GM18502 (cell line): ENCODE measurements around the gene ZCCHC24.

Experiments used
- ATAC-seq: cut with Tn5 transposase; IDR thresholded peaks from one replicate; pipeline ENCODE4 v1.9.1; 2021; ENCODE audit warnings: mild to moderate bottlenecking; ENCODE audit not compliant: unreplicated experiment, poor library complexity

ZCCHC24 gene

GRCh38 chr10:79402951-79403350 lies 42.5 kb downstream of the ZCCHC24 start:
- no peak for ATAC-seq

DNA sequence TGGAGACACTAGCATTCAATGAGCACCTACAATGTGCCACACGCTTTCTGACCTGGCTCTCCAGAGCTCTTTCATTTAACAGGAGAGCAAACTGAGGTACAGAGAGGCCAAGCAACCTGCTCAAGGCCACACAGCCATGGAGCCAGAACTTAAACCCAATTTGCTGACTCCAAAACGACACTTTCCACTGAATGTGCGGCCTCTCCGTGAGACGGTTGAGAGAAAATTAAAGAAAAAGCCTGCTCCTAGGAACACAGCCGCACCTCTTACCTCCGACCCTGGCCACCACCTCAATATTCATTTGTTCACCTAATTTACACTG lies 42.8 kb downstream of the ZCCHC24 start:
- no peak for ATAC-seq

DNA sequence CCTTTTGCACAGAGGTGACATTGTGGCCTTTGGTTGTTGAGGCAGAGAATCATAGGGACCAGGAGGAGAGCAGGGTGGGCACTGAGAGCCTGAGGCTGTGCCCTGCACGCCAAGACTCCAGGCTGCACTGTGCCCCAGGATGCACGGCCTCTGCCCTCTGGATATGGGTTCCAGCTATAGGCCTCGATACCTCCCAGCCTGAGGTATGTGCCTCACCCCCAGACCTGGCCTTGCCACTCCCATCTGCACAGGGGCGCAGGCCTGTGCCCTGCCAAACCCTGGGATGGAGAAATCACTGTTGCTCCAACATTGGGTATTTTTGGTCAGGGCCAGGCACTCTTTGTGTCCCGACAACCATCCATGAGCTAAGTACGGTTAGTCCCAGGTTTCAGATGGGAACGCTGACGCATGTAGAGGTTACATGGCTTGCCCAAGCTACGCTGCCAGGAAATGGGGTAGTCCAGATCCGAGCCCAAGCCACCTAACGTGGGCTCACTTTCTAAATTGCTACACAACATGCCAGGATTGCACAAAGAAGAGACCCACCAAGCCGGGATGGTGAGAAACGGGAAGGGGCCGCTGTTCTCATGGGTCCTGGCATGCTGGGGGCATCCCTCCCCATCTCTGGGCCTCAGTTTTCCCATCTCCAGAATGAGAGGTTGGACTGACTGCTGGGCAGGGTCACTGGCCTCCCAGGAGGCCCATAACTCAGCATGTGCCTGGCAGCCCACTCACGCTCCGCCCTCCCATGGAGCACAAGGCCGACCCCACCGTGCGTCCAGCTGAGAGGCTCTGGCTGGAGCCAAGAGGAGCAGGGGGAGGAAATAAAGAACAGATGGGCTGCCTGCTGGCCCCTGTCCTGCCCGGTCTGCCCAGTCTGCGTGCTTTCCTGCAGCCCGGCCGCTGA lies 44.2 kb downstream of the ZCCHC24 start:
- ATAC-seq: no peak

DNA sequence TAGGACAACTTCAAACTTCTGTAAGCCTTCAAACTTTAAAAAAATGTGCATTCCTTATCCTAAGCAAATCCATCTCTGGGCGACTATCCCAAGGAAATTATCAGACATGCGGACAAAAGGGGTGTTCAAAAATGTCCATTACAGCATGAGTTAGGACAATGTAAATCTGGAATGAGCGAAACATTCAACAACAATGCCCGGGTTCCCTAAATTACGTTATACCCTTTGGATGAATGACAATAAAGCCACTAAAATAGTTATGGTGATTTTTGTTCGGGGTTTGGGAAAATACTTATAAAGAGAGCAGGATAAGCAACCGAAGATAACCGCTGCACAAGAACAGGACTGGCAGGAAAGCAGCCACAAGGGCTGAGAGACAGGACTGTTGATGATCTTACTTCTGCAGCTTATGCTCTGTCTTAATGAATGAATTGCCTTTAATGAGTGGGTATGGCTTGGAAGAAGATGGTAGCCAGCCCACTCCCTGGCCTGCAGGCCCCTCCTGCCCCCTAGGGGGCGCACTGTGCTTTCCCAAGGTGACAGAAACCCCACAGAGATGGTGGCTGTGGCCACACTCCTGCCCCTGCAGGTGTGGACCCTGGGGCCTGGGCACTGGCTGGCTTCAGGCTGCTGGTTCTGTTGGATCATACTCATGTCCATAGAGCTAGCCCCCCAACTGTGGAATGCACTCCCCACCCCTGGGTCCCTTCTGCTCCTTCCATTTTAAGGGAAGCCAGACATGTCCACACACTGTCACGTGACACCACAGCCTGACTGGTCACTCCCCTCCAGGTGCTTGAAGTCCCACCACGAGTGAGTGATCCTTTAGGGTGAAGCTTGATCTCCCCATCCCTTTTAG lies 45.0 kb downstream of the ZCCHC24 start:
- ATAC-seq: no peak

GRCh38 chr10:79399223-79399831 lies 46.1 kb downstream of the ZCCHC24 start:
- no peak for ATAC-seq

- ATAC-seq: no peak
These were observed 46.8 kb downstream of the ZCCHC24 start for GRCh38 chr10:79398642-79399041.

DNA sequence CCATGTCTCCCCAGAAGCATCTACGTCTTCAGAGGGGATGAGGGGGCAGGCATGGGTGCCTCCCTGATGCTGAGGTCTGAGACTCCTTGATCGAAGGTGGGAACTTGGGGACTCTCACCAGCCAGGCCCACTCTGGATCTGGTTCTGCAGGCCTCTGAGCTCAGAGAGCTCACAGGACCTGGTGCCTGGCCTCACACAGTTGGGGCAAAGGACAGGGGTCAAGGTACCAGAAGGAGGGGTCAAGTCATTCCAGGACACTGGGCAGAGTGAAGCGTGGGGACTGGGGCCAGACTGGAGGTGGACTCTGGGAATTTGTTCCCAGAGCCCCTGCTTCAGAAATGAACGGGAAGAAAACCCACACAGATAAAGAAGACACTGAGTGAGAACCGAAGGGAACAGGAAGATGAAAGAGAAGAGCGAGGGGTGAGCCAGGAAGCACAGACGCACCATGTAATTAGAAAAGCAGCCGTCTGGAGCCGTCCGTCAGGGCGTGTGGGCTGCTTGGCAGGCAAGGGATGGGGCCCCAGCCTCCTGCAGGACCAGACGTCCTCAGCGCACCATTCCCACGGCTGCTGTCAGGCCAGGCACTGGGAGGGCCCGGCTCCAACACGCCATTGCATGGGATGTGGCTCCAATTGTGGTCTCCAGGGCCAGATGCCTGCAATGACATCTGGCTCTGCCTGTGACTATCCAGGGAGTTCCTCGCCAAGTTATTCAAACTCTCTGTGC lies 47.7 kb downstream of the ZCCHC24 start:
- no peak for ATAC-seq

DNA sequence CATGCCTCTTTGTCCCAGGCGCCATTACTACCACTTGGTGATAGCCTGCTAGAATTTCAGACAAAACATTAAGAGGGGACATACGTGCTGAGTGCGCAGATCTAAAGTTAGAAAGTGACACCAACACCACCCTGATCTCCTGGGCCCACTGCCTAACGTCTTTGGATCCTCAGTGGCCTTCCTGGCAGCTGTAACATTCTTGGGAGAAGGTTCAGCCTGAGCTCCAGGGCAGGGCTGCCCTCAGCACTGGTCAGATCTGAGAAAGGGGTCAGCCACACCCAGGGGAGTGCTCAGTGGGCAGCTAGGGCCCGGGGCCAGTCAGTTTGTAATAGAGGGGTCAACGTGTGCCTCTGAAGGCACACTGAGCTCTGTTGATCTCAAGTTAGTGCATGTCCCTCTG lies 48.4 kb downstream of the ZCCHC24 start:
- ATAC-seq: no peak

- ATAC-seq: no peak
These were observed 48.9 kb downstream of the ZCCHC24 start for GRCh38 chr10:79396520-79396919.

- ATAC-seq: no peak
These were observed 50.8 kb downstream of the ZCCHC24 start for GRCh38 chr10:79394664-79395063.

GRCh38 chr10:79393924-79394610 lies 51.4 kb downstream of the ZCCHC24 start:
- ATAC-seq: no peak

GRCh38 chr10:79393221-79393923 lies 52.1 kb downstream of the ZCCHC24 start:
- ATAC-seq: no peak

DNA sequence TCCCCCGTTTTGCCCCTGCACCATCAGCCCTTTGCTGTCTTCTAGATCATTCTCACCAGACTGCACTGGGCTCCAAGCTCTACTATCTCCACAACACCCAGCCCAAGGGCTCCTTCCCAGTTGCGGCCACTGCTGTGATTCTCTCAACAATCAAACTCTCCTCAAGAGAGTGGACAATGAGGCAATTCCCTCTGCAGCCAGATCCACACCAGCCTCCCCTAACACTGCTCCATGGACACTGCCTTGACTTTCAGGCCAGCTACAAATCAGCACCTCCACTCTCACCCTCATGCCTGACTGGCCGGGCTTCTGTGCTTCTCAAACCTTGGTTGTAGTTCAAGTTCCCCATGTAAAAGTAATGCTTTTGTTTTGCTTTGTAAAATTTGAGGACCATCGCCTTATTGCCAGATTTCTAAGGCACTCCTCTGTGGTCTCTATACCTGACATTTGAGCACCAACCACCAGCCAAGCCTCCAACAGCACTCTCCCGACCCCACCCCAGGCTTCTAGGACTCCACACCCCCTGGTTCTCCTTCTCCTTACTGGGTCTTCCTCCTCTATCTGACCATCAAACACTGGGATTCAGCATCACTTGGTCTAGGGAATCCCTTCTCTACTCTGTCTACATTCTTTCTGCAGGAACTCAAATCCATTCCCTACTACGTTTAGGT lies 52.8 kb downstream of the ZCCHC24 start:
- ATAC-seq: no peak

DNA sequence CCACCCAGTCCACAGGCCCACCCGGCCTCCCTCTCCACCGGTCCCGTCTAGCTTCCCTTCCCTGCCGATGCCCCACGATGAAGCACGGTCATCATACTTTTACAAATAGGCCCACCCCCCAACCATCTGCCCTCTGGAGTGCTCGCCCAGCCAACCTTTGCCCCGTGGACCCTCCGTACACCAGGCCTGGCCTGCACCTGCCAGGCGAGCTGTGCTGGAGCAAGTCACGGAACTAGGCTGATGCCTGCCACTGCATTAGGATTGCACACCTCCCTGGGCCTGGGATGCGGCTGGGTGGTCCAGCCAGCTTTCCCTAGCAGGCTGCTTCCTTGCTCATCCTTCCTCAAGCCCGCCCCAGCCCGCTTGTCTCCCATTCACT lies 53.4 kb downstream of the ZCCHC24 start:
- ATAC-seq: no peak

DNA sequence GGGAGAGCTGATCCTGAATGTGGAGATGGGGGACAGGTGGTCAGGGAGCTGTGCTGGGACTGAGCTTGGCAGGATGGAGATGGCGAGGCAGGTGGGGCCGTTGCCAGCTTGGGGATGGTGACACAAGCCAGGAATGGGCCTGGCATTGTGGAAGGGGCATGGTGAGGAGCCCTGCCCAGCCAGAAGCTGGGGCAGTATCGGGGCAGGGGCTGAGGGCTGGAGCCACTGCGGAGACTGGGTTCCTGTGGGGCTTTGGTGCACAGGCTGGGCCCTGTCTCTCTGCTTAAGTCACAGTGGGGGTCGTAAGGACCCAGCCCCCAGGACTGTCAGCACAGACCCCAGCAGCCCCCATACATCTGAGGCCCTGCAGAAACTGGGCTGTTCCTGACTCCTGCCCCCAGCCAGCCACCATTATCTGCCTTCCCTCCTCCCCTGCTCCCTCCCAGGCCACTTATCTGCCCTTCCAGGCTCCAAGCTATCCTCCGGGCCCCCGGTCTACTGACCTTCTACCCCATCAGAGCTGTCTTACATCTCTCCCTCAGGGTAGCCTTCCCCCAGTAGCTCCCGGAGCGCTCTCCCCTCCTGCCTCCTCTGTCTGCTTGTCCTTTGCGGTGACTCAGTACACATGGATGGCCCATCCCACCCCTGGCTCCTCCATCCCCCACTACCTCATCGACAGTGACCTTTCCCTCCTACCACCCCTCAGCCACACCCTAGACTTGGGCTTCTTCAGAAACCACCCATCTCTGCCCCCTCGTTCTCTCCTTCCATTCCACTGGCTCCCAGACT lies 54.0 kb downstream of the ZCCHC24 start:
- no peak for ATAC-seq

- peak; percentile 61 for ATAC-seq
These were observed 54.7 kb downstream of the ZCCHC24 start for GRCh38 chr10:79390551-79391229.

GRCh38 chr10:79390057-79390456 lies 55.4 kb downstream of the ZCCHC24 start:
- no peak for ATAC-seq
